Neural progenitor cell (in vitro differentiated cells): ENCODE results near the gene GSTO2. TPM values are rescaled to one million over a fixed set of nuclear protein-coding genes. Genes with fewer than 3 reads are reported as not detected.
A peak's percentile ranks its signal among the peaks of the same experiment; 100 is the strongest.

Experiments
- DNase-seq: peaks from one replicate; pipeline ENCODE4 v3.0.0-alpha.2; 2016; ENCODE audit warnings: low spot score
- H2AFZ ChIP-seq: fragments of 200-600 bp; sonication (generic); replicated peaks from 2 replicates; pipeline ENCODE4 v1.6.1; 2016; ENCODE audit warnings: antibody characterized with exemption
- H3F3A ChIP-seq: fragments of 200-600 bp; sonication (generic); 2 replicates; pipeline ENCODE4 v1.6.1; 2016; ENCODE audit warnings: antibody characterized with exemption, low read depth
- H3K27ac ChIP-seq: fragments of 200-600 bp; sonication (generic); 2 replicates; pipeline ENCODE4 v1.5.1; 2016; ENCODE audit warnings: mild to moderate bottlenecking
- H3K27me3 ChIP-seq: fragments of 200-600 bp; sonication (generic); 2 replicates; pipeline ENCODE4 v1.6.1; 2016; ENCODE audit warnings: mild to moderate bottlenecking, moderate library complexity
- H3K36me3 ChIP-seq: fragments of 200-600 bp; sonication (generic); 2 replicates; pipeline ENCODE4 v1.5.1; 2016
- H3K4me1 ChIP-seq: fragments of 200-600 bp; sonication (generic); 2 replicates; pipeline ENCODE4 v1.6.1; 2016; ENCODE audit warnings: mixed run types
- H3K4me2 ChIP-seq: fragments of 200-600 bp; sonication (generic); 2 replicates; pipeline ENCODE4 v1.6.1; 2016
- H3K4me3 ChIP-seq: fragments of 200-600 bp; sonication (generic); 2 replicates; pipeline ENCODE4 v1.5.1; 2016
- H3K79me2 ChIP-seq: fragments of 200-600 bp; sonication (generic); 2 replicates; pipeline ENCODE4 v1.6.1; 2016; ENCODE audit warnings: low read depth
- H3K9ac ChIP-seq: fragments of 200-600 bp; sonication (generic); 2 replicates; pipeline ENCODE4 v1.6.1; 2016
- H3K9me3 ChIP-seq: fragments of 200-600 bp; sonication (generic); 2 replicates; pipeline ENCODE4 v1.5.1; 2016; ENCODE audit warnings: low read depth
- H4K20me1 ChIP-seq: fragments of 200-600 bp; sonication (generic); 2 replicates; pipeline ENCODE4 v1.6.1; 2016; ENCODE audit warnings: low read depth
- H3K27ac Mint-ChIP-seq: 3 replicates; pipeline ENCODE4 v1.8.0; 2021; ENCODE audit warnings: mixed read lengths
- H3K27me3 Mint-ChIP-seq: 2 replicates; pipeline ENCODE4 v1.8.0; 2022; ENCODE audit warnings: low read depth, mild to moderate bottlenecking, inconsistent platforms, moderate library complexity, mixed read lengths; ENCODE audit not compliant: insufficient read depth
- H3K36me3 Mint-ChIP-seq: 3 replicates; pipeline ENCODE4 v1.8.0; 2021; ENCODE audit warnings: mixed read lengths
- H3K4me1 Mint-ChIP-seq: 3 replicates; pipeline ENCODE4 v1.8.0; 2021; ENCODE audit warnings: mixed read lengths
- H3K4me3 Mint-ChIP-seq: 3 replicates; pipeline ENCODE4 v1.8.0; 2021; ENCODE audit warnings: mild to moderate bottlenecking, moderate library complexity, mixed read lengths
- H3K9me3 Mint-ChIP-seq: 3 replicates; pipeline ENCODE4 v1.8.0; 2020; ENCODE audit warnings: mixed read lengths
- CTCF ChIP-seq: fragments of 200-600 bp; sonication (generic); IDR thresholded peaks from 2 replicates; pipeline ENCODE4 v1.5.1; 2017; ENCODE audit warnings: antibody characterized with exemption, mild to moderate bottlenecking
- EZH2 ChIP-seq: fragments of 200-600 bp; sonication (generic); IDR thresholded peaks from 2 replicates; pipeline ENCODE4 v1.6.1; 2017; ENCODE audit warnings: antibody characterized with exemption, mild to moderate bottlenecking, moderate library complexity
- EZH2phosphoT487 ChIP-seq: fragments of 200-600 bp; sonication (generic); IDR thresholded peaks from 2 replicates; pipeline ENCODE4 v1.6.1; 2017; ENCODE audit warnings: antibody characterized with exemption
- total RNA-seq: library from RNA; depleted of rRNA; stranded (reverse); fragments of >200 nt; gene quantifications from 2 replicates; pipeline ENCODE4 v1.2.3, GENCODE V29; 2015; ENCODE audit warnings: low replicate concordance

The GSTO2 gene
- total RNA-seq, 1 donor from 2014 or later: 4.9 TPM

- H3K36me3 Mint-ChIP-seq: peaks cover 2% of the 10 kb centered on the region
- Histone ChIP-seq H3K27ac (no peak overlapping the region), H3K9me3 (no peaks in the 10 kb centered on the region), H3K4me1 (peaks cover 68% of the 10 kb centered on the region), H3K4me2 (peak overlapping the region; percentile 15), H3K36me3 (no peaks in the 10 kb centered on the region), H3K27me3 (peaks cover 36% of the 10 kb centered on the region), H3F3A (peaks cover 49% of the 10 kb centered on the region), H3K9ac (no peak overlapping the region), H3K79me2 (peaks cover 73% of the 10 kb centered on the region), H4K20me1 (peaks cover 91% of the 10 kb centered on the region), H2AFZ (no peak overlapping the region), H3K4me3 (no peak overlapping the region)
- H3K9me3 Mint-ChIP-seq: no peaks in the 10 kb centered on the region
- H3K27me3 Mint-ChIP-seq: peaks cover 9% of the 10 kb centered on the region
- peaks cover 84% of the 10 kb centered on the region for H3K4me1 Mint-ChIP-seq
- no peak for DNase-seq
- TF ChIP-seq EZH2phosphoT487 (no peak), EZH2 (no peak), CTCF (no peak)
- peak overlapping the region; percentile 67 for H3K4me3 Mint-ChIP-seq
- H3K27ac Mint-ChIP-seq: peak overlapping the region; percentile 55
Measured at GRCh38 chr10:104332243-104333031, 63.5 kb downstream of the GSTO2 start.

GRCh38 chr10:104333032-104333727 is 64.2 kb downstream of the GSTO2 start:
- Histone ChIP-seq H3K9me3 (no peaks in the 10 kb centered on the region), H3K4me1 (peaks cover 61% of the 10 kb centered on the region), H4K20me1 (peaks cover 83% of the 10 kb centered on the region), H3K4me2 (peak overlapping the region; percentile 15), H3K27me3 (peaks cover 30% of the 10 kb centered on the region), H3F3A (peaks cover 49% of the 10 kb centered on the region), H3K27ac (no peak overlapping the region), H3K4me3 (no peak overlapping the region), H3K36me3 (no peaks in the 10 kb centered on the region), H3K79me2 (peaks cover 70% of the 10 kb centered on the region), H3K9ac (no peak overlapping the region), H2AFZ (no peak overlapping the region)
- Mint-ChIP-seq H3K27ac (peak overlapping the region; percentile 55), H3K36me3 (peaks cover 2% of the 10 kb centered on the region), H3K4me3 (peak overlapping the region; percentile 67), H3K9me3 (no peaks in the 10 kb centered on the region), H3K4me1 (peaks cover 77% of the 10 kb centered on the region), H3K27me3 (peaks cover 7% of the 10 kb centered on the region)
- no peak for DNase-seq
- TF ChIP-seq EZH2: no peak
- TF ChIP-seq EZH2phosphoT487: no peak
- no peak for TF ChIP-seq CTCF

GRCh38 chr10:104333728-104334373 is 64.9 kb downstream of the GSTO2 start:
- Histone ChIP-seq H3K4me3 (no peak overlapping the region), H3K9me3 (no peaks in the 10 kb centered on the region), H3K79me2 (peaks cover 70% of the 10 kb centered on the region), H3K4me1 (peaks cover 59% of the 10 kb centered on the region), H3K27me3 (peaks cover 32% of the 10 kb centered on the region), H3K4me2 (peak overlapping the region; percentile 15), H4K20me1 (peaks cover 78% of the 10 kb centered on the region), H3K9ac (no peak overlapping the region), H3K27ac (no peak overlapping the region), H3K36me3 (no peaks in the 10 kb centered on the region), H3F3A (peaks cover 45% of the 10 kb centered on the region), H2AFZ (no peak overlapping the region)
- no peak for DNase-seq
- peaks cover 2% of the 10 kb centered on the region for H3K36me3 Mint-ChIP-seq
- peaks cover 6% of the 10 kb centered on the region for H3K27me3 Mint-ChIP-seq
- H3K9me3 Mint-ChIP-seq: no peaks in the 10 kb centered on the region
- peak overlapping the region; percentile 25 for H3K4me3 Mint-ChIP-seq
- peaks cover 71% of the 10 kb centered on the region for H3K4me1 Mint-ChIP-seq
- no peak for TF ChIP-seq CTCF
- no peak for TF ChIP-seq EZH2phosphoT487
- no peak for TF ChIP-seq EZH2
- peak overlapping the region; percentile 55 for H3K27ac Mint-ChIP-seq
